Hepatocyte (in vitro differentiated cells): ENCODE measurements around the gene KRT7.

ENCODE experiments used
- EZH2 ChIP-seq: fragments of 200-600 bp; sonication (generic); IDR thresholded peaks from 2 replicates; pipeline ENCODE4 v1.6.1; 2016; ENCODE audit warnings: antibody characterized with exemption, mild to moderate bottlenecking, borderline replicate concordance
- EZH2phosphoT487 ChIP-seq: fragments of 200-600 bp; sonication (generic); IDR thresholded peaks from one replicate; pipeline ENCODE4 v1.6.1; 2018; ENCODE audit warnings: antibody characterized with exemption, mild to moderate bottlenecking, low read depth, moderate library complexity; ENCODE audit not compliant: unreplicated experiment, severe bottlenecking
- TF ChIP-seq, protein P1 (sequence below): fragments of 200-600 bp; sonication (generic); IDR thresholded peaks from 2 replicates; pipeline ENCODE4 v1.5.1; 2016; ENCODE audit warnings: antibody characterized with exemption, mild to moderate bottlenecking; ENCODE audit not compliant: poor library complexity

DNA sequence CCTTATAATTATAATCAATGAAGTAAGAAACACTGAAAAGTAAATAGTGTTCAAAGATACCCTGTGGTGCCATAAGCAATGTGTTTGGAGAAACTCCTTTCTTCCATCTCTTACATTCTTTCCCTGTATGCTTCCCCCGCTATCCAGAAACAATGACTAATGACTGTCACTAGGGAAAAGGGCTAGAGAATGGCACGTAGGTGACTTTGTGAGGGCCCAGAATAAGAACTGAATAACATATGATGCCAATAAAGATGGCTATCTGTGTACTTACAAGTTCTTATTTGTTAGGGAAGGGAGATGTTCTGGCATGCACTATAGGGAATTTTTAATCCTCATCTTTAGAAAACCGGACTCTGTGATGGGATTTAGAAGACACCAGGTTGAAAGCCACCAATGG, 4.7 kb upstream of the KRT7 start:
- TF ChIP-seq, protein P1, sequence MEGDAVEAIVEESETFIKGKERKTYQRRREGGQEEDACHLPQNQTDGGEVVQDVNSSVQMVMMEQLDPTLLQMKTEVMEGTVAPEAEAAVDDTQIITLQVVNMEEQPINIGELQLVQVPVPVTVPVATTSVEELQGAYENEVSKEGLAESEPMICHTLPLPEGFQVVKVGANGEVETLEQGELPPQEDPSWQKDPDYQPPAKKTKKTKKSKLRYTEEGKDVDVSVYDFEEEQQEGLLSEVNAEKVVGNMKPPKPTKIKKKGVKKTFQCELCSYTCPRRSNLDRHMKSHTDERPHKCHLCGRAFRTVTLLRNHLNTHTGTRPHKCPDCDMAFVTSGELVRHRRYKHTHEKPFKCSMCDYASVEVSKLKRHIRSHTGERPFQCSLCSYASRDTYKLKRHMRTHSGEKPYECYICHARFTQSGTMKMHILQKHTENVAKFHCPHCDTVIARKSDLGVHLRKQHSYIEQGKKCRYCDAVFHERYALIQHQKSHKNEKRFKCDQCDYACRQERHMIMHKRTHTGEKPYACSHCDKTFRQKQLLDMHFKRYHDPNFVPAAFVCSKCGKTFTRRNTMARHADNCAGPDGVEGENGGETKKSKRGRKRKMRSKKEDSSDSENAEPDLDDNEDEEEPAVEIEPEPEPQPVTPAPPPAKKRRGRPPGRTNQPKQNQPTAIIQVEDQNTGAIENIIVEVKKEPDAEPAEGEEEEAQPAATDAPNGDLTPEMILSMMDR, result no peak
- TF ChIP-seq EZH2 (no peak), EZH2phosphoT487 (no peak)
